Purkinje cell (primary cell): ENCODE data around the gene SHPK. TPM values are rescaled to one million over a fixed set of nuclear protein-coding genes. Genes with fewer than 3 reads are reported as not detected.

Experiments used
- polyA plus RNA-seq: library from polyadenylated mRNA; unstranded; fragments of >200 nt; fragmentation: Nextera tagmentation; gene quantifications from 2 replicates; pipeline ENCODE4 v1.2.1, GENCODE V29; 2014

SHPK gene
- 0.98 and 1.1 TPM in 2 replicates for polyA plus RNA-seq

GRCh38 chr17:3636154-3636907 is at the start of gene SHPK, which contains the start of gene CTNS:
TSS of gene SHPK (minus strand) at chr17:3636250. CDS start at chr17:3636219, 31 bp downstream.
TSS of gene CTNS (plus strand) at chr17:3636760. CDS start at chr17:3640207, 3,447 bp downstream.

GRCh38 chr17:3668279-3669084 is 32.4 kb upstream of the SHPK start, which contains the start of the genes EMC6 and TAX1BP3:
TSS of gene EMC6 (plus strand) at chr17:3668812. CDS start at chr17:3669147, 335 bp downstream.
TSS of gene TAX1BP3 (minus strand) at chr17:3668578. CDS start at chr17:3668526, 52 bp downstream.

Other genes with a start within 250 kb of the SHPK start
- 1.8 and 3.4 TPM in 2 replicates for gene OR3A2, start 249.9 kb downstream of the SHPK start, polyA plus RNA-seq
- not detected in 2 replicates for gene OR1E1, start 237.8 kb downstream of the SHPK start, polyA plus RNA-seq
- not detected in 2 replicates for gene OR3A3, start 224.9 kb downstream of the SHPK start, polyA plus RNA-seq
- not detected in 2 replicates for gene OR1E2, start 202.4 kb downstream of the SHPK start, polyA plus RNA-seq
- gene SPATA22, start 164.4 kb downstream of the SHPK start, polyA plus RNA-seq: not detected in 2 replicates
- 4.4 and 9.6 TPM in 2 replicates for gene ASPA, start 160.3 kb downstream of the SHPK start, polyA plus RNA-seq
- gene TRPV3, start 78.4 kb downstream of the SHPK start, polyA plus RNA-seq: 0.07 and 0.59 TPM in 2 replicates
- 0.39 and 0.71 TPM in 2 replicates for gene TRPV1, start 26.8 kb downstream of the SHPK start, polyA plus RNA-seq
- gene CTNS, start 510 bp upstream of the SHPK start, polyA plus RNA-seq: 3.0 TPM in 1 of 2 replicates, not detected in the other
- 1.3 and 6.0 TPM in 2 replicates for gene TAX1BP3, start 32.3 kb upstream of the SHPK start, polyA plus RNA-seq
- 34.0 and 53.0 TPM in 2 replicates for gene EMC6, start 32.6 kb upstream of the SHPK start, polyA plus RNA-seq
- gene P2RX5, start 59.9 kb upstream of the SHPK start, polyA plus RNA-seq: 36.8 and 43.3 TPM in 2 replicates
- not detected in 2 replicates for gene HASPIN, start 87.7 kb upstream of the SHPK start, polyA plus RNA-seq
- gene ITGAE, start 164.9 kb upstream of the SHPK start, polyA plus RNA-seq: 315 and 374 TPM in 2 replicates
- 6.3 and 8.6 TPM in 2 replicates for gene NCBP3, start 210.0 kb upstream of the SHPK start, polyA plus RNA-seq